ENCODE measurements around the gene ASPA.
"Not testable (repeated sequence)": the region's sequence is repeated elsewhere in the genome, so short reads cannot be mapped to it uniquely, and the experiment has no call there.

The ASPA gene

GRCh38 chr17:3510090-3510489 is 34.3 kb downstream of the ASPA start:
- DNase-seq: no peak

GRCh38 chr17:3511852-3512504 is 36.2 kb downstream of the ASPA start:
- no peak for DNase-seq

- no peak for DNase-seq
These were observed 36.8 kb downstream of the ASPA start for GRCh38 chr17:3512505-3513171.

- DNase-seq: no peak
These were observed 37.7 kb downstream of the ASPA start for GRCh38 chr17:3513305-3514035.

GRCh38 chr17:3514167-3514566 is 38.4 kb downstream of the ASPA start:
- not testable (repeated sequence) for DNase-seq

GRCh38 chr17:3514873-3515272 is 39.1 kb downstream of the ASPA start:
- no peak for DNase-seq

- not testable (repeated sequence) for DNase-seq
These were observed 43.7 kb downstream of the ASPA start for GRCh38 chr17:3519472-3519871.

GRCh38 chr17:3524024-3524423 is 48.2 kb downstream of the ASPA start:
- no peak for DNase-seq

- DNase-seq: no peak
These were observed 50.7 kb downstream of the ASPA start for GRCh38 chr17:3526491-3526890.

- no peak for DNase-seq
These were observed 51.2 kb downstream of the ASPA start for GRCh38 chr17:3526971-3527370.

GRCh38 chr17:3527468-3527867 is 51.7 kb downstream of the ASPA start:
- DNase-seq: no peak

- DNase-seq: no peak
These were observed 52.1 kb downstream of the ASPA start for GRCh38 chr17:3527896-3528295.

- DNase-seq: no peak
These were observed 52.6 kb downstream of the ASPA start for GRCh38 chr17:3528403-3528851.

- no peak for DNase-seq
These were observed 53.2 kb downstream of the ASPA start for GRCh38 chr17:3528880-3529511.

- peak; percentile 35 for DNase-seq
These were observed 54.3 kb downstream of the ASPA start for GRCh38 chr17:3529817-3530741.

GRCh38 chr17:3531266-3532101 is 55.7 kb downstream of the ASPA start:
- DNase-seq: no peak

- no peak for DNase-seq
These were observed 56.5 kb downstream of the ASPA start for GRCh38 chr17:3532106-3532858.

- DNase-seq: no peak
These were observed 57.0 kb downstream of the ASPA start for GRCh38 chr17:3532859-3533142.

GRCh38 chr17:3533752-3534151 is 58.0 kb downstream of the ASPA start:
- DNase-seq: no peak

- peak; percentile 47 for DNase-seq
These were observed 59.1 kb downstream of the ASPA start for GRCh38 chr17:3534881-3535252.

All from hematopoietic multipotent progenitor cell treated with erythropoietin and hydrocortisone succinate and interleukin-3 and kit ligand, for 6 days (in vitro differentiated cells).